CD4-positive, alpha-beta T cell treated with Interleukin-4 for 1 hour (primary cell): ENCODE measurements around the gene CLEC2L.

ENCODE experiments used
- DNase-seq, 2 donors: peaks; one replicate each; pipeline ENCODE4 v3.0.0-alpha.2; 2020 to 2022

The CLEC2L gene

DNA sequence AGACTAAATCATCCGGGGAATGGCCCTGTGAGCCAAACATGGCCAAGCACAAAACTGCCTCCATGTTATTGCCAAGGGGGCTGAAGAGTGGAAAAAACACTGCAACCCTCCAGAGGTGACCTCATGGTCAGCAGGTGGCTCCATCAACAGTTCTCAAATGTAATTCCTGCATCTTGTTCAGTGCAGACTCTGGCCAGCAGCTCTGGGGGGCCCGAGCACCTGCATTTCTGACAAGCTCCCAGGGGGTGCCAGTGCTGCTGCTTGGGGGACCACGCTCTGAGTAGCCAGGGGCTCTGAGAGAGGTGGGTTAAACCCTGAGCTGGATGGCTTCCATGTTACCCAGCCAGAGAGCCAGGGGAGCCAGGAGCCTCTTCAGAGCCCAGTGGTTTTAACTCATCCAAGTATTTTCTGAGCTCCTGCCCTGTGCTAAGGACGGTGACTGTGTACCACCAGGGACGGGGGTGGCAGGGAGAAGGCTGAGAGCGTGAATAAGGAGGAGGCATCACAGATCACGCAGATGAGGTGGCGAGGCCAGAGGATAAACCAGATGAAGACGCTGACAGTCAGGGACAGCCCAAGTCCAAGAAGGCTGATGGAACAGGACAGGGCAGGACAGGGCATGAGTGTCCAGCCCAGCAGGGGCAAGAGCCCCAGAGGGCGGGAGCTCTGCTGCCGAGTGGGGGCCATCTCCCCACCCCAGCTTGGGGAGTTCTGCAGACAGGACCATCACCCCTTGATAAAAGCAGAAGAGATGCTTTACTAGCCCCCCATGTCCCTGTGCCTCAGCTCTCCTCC, 52.9 kb downstream of the CLEC2L start:
- DNase-seq, result no peak

GRCh38 chr7:139580435-139580834, 57.0 kb downstream of the CLEC2L start:
- no peak for DNase-seq

DNA sequence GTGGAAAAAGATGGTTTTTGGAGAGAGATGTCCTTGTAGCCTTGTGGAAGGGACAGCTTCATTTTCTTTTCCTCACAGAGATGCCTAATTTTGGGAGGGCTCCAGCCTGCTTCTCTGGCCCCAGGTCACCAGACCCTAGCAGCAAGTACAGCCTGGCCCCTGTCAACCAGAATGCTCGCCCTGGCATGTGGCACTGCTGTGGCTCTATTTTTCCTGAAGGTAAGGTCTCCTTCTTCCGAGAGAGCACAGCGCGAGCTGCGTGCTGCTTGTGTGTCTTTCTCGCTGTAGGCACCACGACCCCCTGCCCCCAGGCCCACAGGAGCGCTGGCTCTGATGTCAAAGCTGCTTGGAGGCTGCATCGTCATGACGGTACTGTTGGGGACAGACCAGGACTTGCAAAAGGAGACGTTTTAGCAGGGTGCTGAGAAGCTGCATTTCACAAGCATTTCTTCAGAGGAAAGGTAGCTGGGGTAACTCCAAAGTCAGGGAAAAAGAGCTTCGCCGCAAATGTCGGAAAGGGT, 58.7 kb downstream of the CLEC2L start:
- DNase-seq, result no peak

GRCh38 chr7:139582671-139583155, 59.2 kb downstream of the CLEC2L start:
- no peak for DNase-seq

- no peak for DNase-seq
Measured at GRCh38 chr7:139583826-139584553, 60.5 kb downstream of the CLEC2L start.

DNA sequence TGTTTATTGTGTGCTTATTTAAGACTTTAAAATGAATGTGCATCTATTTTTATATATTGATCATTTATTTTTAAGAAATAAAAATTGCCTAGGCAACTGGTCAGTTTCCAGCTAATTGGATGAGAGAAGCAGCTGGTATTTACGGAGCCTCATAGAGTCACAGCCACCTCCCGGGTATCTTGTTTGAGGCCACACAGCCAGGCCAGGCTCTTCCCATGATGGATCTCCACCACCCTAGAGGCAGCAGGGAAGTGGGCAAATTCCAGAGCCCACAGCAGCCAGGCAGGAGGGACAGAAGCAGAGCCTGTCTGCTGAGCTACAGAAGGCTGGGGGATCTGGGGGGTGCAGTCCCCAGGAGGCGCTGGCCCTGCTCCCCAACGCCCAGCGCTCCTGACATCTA, 61.6 kb downstream of the CLEC2L start:
- DNase-seq, result no peak

DNA sequence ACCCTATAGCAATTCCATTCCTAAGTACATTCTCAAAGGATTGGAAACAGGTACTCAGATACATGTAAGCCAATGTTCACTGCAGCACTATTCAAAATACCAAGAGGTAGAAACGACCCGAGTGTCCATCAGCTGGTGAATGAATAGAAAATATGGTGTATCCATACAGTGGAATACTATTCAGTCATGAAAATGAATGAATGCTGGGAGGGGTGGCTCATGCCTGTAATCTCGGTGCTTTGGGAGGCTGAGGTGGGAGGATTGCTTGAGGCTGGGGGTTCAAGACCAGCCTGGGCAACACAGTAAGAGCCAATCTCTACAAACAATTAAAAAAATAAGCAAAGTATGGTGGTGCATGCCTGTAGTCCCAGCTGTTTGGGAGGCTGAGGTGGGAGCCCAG, 62.8 kb downstream of the CLEC2L start:
- no peak for DNase-seq

DNA sequence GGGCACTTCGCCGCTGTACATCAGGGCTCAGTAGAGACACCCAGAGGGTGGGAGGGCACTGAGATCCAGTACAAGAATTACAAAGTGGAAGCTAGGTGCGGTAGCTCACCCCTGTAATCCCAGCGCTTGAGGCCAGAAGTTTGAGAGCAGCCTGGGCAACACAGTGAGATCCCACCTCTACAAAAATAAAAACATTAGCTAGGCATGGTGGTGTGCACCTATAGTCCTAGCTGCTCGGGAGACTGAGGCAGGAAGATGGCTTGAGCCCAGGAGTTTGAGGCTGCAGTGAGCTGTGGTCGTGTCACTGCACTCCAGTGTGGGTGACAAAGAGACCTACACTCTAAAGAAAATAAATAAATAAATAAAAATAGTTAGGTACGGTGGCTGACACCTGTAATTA, 64.0 kb downstream of the CLEC2L start:
- DNase-seq, result no peak

DNA sequence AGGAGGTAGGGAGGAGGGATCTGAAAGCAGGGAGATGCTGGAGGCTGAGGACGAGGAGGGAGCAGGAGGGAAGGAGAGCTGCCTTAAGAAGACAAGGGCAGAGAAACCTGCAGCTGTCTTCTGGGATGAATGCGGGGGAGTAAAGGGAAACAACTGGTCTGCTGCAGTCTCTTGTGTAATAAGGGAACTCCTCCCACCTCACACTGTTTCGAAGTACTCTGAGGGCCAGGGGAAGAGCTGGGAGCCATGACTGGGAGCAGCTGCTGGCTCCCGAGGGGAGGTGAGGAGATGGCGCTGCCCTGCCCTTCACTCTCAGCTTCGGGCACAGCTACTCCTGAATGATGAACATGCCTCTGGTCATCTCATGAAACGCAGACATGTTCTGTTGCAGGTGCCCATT, 65.1 kb downstream of the CLEC2L start:
- no peak for DNase-seq

- no peak for DNase-seq
Measured at GRCh38 chr7:139589474-139589873, 66.0 kb downstream of the CLEC2L start.

- no peak for DNase-seq
Measured at GRCh38 chr7:139591550-139592195, 68.2 kb downstream of the CLEC2L start.

DNA sequence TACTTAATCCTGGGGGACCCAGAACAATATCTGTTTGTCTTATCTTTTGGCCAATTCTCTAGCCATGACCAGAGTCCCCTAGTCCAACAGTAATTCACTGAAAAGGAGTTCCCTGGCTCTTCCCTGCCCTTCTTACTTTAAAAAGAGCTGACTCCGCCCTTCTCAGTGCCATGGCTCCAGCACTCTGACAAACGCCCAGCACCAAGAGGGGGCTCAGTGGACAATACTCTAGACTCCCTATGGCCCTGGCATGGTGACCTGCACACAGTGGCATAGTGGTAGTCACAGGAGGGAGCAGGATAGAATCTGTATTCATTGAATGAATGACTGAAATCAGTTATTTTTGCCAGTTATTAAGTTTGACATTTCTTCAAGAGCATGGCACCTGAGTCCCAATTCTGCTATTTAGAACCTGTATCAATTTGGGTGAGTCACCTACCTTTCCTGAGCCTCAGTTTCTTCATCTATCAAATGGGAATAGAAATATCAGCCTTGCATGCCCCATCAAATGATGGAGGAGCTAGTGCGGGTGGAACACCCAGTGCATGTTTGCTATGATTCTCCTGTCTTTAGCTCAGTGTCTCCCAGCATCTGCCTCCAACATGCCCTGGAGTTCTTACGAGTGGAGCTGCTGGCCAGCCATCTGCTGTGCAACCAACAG, 69.4 kb downstream of the CLEC2L start:
- DNase-seq, result no peak

DNA sequence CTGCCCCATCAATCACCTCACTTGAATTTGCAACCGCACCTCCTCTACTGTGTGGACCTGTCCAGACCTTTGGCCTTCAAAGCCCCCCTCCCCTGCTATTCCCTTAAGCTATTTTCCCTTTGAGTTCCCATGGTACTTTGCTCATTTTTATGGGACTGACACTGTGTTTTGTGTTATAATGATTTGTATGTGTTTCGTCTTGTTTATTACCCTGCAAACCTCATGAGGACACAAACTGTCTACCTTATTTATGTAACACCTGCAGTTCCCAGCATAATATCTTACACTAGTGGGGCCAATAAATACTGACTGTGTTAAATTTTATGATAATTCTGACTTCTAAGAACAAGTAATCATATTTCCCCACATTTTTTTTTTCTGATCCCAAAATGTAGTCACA, 70.6 kb downstream of the CLEC2L start:
- no peak for DNase-seq
